CD14-positive monocyte (primary cell): ENCODE results near the gene CHST11. TPM values are rescaled to one million over a fixed set of nuclear protein-coding genes. Genes with fewer than 3 reads are reported as not detected.
A peak's percentile ranks its signal among the peaks of the same experiment; 100 is the strongest.

Experiments used
- DNase-seq, 3 donors: peaks; one replicate each; pipeline ENCODE4 v3.0.0-alpha.2; 2011 to 2022
- H2AFZ ChIP-seq: 2 replicates; pipeline ENCODE4 v1.6.0; 2012; ENCODE audit warnings: mild to moderate bottlenecking, low read depth, low read length, inconsistent platforms; ENCODE audit not compliant: insufficient read depth, poor library complexity, severe bottlenecking
- H3K27ac ChIP-seq, 2 donors: 1 replicate in 1 of 2; 2 replicates in 1 of 2; pipeline ENCODE4 v1.5.1; 2012 to 2013; ENCODE audit warnings: low read length in 2 of 2, control low read depth in 1 of 2, inconsistent platforms in 1 of 2, low read depth in 1 of 2, mild to moderate bottlenecking in 1 of 2
- H3K27me3 ChIP-seq, 2 donors: one replicate each; pipeline versions ENCODE4 v1.6.0 to v1.6.1; 2011 to 2013; ENCODE audit warnings: low read length in 2 of 2; ENCODE audit not compliant: control insufficient read depth in 2 of 2, insufficient read depth in 2 of 2
- H3K36me3 ChIP-seq, 2 donors: replicated peaks in 1 of 2; 1 replicate in 1 of 2; 2 replicates in 1 of 2; pipeline versions ENCODE4 v1.5.1 to v1.6.1; 2012 to 2013; ENCODE audit warnings: low read length in 2 of 2, control low read depth in 1 of 2, inconsistent platforms in 1 of 2, mild to moderate bottlenecking in 1 of 2; ENCODE audit not compliant: insufficient read depth in 2 of 2, control insufficient read depth in 1 of 2
- H3K4me1 ChIP-seq, 2 donors: 1 replicate in 1 of 2; 2 replicates in 1 of 2; pipeline versions ENCODE4 v1.5.1 to v1.6.1; 2012 to 2013; ENCODE audit warnings: low read length in 2 of 2, control low read depth in 1 of 2, inconsistent platforms in 1 of 2, mild to moderate bottlenecking in 1 of 2, moderate library complexity in 1 of 2; ENCODE audit not compliant: insufficient read depth in 2 of 2, control insufficient read depth in 1 of 2
- H3K4me2 ChIP-seq: replicated peaks from 2 replicates; pipeline ENCODE3; 2012; ENCODE audit warnings: low read length, moderate library complexity, mild to moderate bottlenecking; ENCODE audit not compliant: poor library complexity, severe bottlenecking; ENCODE audit errors: extremely low read depth
- H3K4me3 ChIP-seq, 3 experiments: fragments of 200-600 bp in 1 of 3; sonication (generic) in 1 of 3; replicated peaks in 1 of 3; 1 replicate in 2 of 3; 2 replicates in 1 of 3; pipeline ENCODE4 v1.5.1; 2011 to 2013; ENCODE audit warnings: low read length in 3 of 3, mild to moderate bottlenecking in 3 of 3, control low read depth in 2 of 3, low read depth in 2 of 3, inconsistent platforms in 1 of 3, moderate library complexity in 1 of 3
- H3K79me2 ChIP-seq: 2 replicates; pipeline ENCODE4 v1.6.0; 2012; ENCODE audit warnings: mild to moderate bottlenecking, control low read depth, inconsistent platforms, low read length, moderate library complexity; ENCODE audit not compliant: insufficient read depth
- H3K9ac ChIP-seq: 2 replicates; pipeline ENCODE4 v1.6.0; 2017; ENCODE audit warnings: low read length, mild to moderate bottlenecking; ENCODE audit not compliant: insufficient read depth, poor library complexity, severe bottlenecking
- H3K9me3 ChIP-seq, 2 donors: replicated peaks in 1 of 2; 1 replicate in 1 of 2; 2 replicates in 1 of 2; pipeline versions ENCODE4 v1.5.1 to v1.6.1; 2012 to 2013; ENCODE audit warnings: low read length in 2 of 2, control low read depth in 1 of 2; ENCODE audit not compliant: control insufficient read depth in 1 of 2, insufficient read depth in 1 of 2
- H4K20me1 ChIP-seq: 2 replicates; pipeline ENCODE4 v1.6.0; 2012; ENCODE audit warnings: mild to moderate bottlenecking, low read length, control low read depth, moderate library complexity; ENCODE audit not compliant: insufficient read depth
- H3K27ac Mint-ChIP-seq, 7 donors: one replicate each; pipeline ENCODE4 v1.8.0; 2020; ENCODE audit warnings: mild to moderate bottlenecking in 7 of 7, mixed read lengths in 7 of 7, moderate library complexity in 6 of 7, inconsistent platforms in 2 of 7
- H3K27me3 Mint-ChIP-seq, 3 donors: one replicate each; pipeline ENCODE4 v1.8.0; 2021 to 2022; ENCODE audit warnings: low read depth in 3 of 3, mild to moderate bottlenecking in 3 of 3, mixed read lengths in 3 of 3, moderate library complexity in 3 of 3, inconsistent platforms in 1 of 3
- H3K36me3 Mint-ChIP-seq, 2 donors: one replicate each; pipeline ENCODE4 v1.8.0; 2020; ENCODE audit warnings: mixed read lengths in 2 of 2, inconsistent platforms in 1 of 2, mild to moderate bottlenecking in 1 of 2
- H3K4me1 Mint-ChIP-seq: one replicate; pipeline ENCODE4 v1.8.0; 2020; ENCODE audit warnings: mild to moderate bottlenecking, mixed read lengths
- H3K4me3 Mint-ChIP-seq, 2 donors: one replicate each; pipeline ENCODE4 v1.8.0; 2020; ENCODE audit warnings: mild to moderate bottlenecking in 2 of 2, mixed read lengths in 2 of 2, moderate library complexity in 1 of 2
- H3K9me3 Mint-ChIP-seq, 7 donors: one replicate each; pipeline ENCODE4 v1.8.0; 2020 to 2022; ENCODE audit warnings: mixed read lengths in 7 of 7, mild to moderate bottlenecking in 6 of 7, moderate library complexity in 6 of 7, inconsistent platforms in 2 of 7
- WGBS: methylation state at CpG from one replicate; pipeline ENCODE4 v1.1.5; 2013; ENCODE audit warnings: missing lambda C conversion rate; ENCODE audit not compliant: insufficient coverage; 5-methylcytosine and 5-hydroxymethylcytosine counted together
- intact Hi-C, 2 donors: fragments of 100-400 bp; cut with micrococcal nuclease; formaldehyde crosslinking; loops; one replicate each; pipeline versions ENCODE4 v1.15.0 to v1.15.1; 2023
- polyA plus RNA-seq, 3 donors: library from polyadenylated mRNA; depleted of rRNA in 1 of 3; unstranded in 2 of 3; stranded (reverse) in 1 of 3; fragments of 300-500 nt in 2 of 3; fragments of >200 nt in 1 of 3; fragmentation: Illumina TruSeq in 2 of 3; gene quantifications; 1 replicate in 2 of 3; 2 replicates in 1 of 3; pipeline ENCODE4 v1.2.3, GENCODE V29; 2012 to 2021
- TF ChIP-seq, protein P1 (sequence below): fragments of 200-600 bp; IDR thresholded peaks from one replicate; pipeline ENCODE4 v1.8.0; 2022; ENCODE audit warnings: antibody characterized with exemption, mild to moderate bottlenecking

The CHST11 gene
- polyA plus RNA-seq, 3 donors, result 44.4 to 66.6 (median 48.4) TPM

DNA sequence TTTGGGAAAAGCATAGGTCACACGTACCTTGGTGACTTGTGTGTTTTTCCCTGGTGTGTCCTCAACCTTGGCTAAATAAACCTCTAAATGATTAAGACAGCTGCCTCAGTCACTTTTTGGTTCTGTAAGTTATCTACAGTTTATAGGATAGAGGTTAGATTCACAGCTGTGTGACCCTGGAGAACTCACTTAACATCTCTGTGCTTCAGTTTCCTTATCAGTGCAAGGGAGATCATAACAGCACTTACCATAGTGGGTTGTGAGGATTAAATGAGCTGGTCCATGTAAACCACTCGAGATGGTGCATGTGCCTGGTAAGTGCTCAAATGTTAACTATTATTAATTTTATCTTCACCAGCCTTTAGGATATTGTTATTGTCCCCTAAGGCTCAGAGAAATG lies 35.4 kb upstream of the CHST11 start:
- Histone ChIP-seq H3K4me3 (no peak overlapping the region), H3K4me1 (no peaks in the 10 kb centered on the region), H3K4me2 (no peak overlapping the region), H3K36me3 (no peaks in the 10 kb centered on the region), H3K9ac (no peak overlapping the region), H3K79me2 (no peaks in the 10 kb centered on the region), H3K27me3 (peaks cover 0 to 2% of the 10 kb centered on the region in 2 donors), H3K27ac (no peak overlapping the region), H4K20me1 (no peaks in the 10 kb centered on the region), H3K9me3 (no peaks in the 10 kb centered on the region), H2AFZ (no peak overlapping the region)
- TF ChIP-seq, protein P1, sequence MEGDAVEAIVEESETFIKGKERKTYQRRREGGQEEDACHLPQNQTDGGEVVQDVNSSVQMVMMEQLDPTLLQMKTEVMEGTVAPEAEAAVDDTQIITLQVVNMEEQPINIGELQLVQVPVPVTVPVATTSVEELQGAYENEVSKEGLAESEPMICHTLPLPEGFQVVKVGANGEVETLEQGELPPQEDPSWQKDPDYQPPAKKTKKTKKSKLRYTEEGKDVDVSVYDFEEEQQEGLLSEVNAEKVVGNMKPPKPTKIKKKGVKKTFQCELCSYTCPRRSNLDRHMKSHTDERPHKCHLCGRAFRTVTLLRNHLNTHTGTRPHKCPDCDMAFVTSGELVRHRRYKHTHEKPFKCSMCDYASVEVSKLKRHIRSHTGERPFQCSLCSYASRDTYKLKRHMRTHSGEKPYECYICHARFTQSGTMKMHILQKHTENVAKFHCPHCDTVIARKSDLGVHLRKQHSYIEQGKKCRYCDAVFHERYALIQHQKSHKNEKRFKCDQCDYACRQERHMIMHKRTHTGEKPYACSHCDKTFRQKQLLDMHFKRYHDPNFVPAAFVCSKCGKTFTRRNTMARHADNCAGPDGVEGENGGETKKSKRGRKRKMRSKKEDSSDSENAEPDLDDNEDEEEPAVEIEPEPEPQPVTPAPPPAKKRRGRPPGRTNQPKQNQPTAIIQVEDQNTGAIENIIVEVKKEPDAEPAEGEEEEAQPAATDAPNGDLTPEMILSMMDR, result no peak
- H3K36me3 Mint-ChIP-seq, result no peaks in the 10 kb centered on the region
- H3K27me3 Mint-ChIP-seq, result peaks cover 0 to 3% (median 0%) of the 10 kb centered on the region in 3 donors
- no peak for DNase-seq
- intact Hi-C loops, result no loop called here
- no peak overlapping the region for H3K27ac Mint-ChIP-seq
- no peaks in the 10 kb centered on the region for H3K9me3 Mint-ChIP-seq
- H3K4me3 Mint-ChIP-seq, result no peak overlapping the region
- no CpG with 5 or more reads among the region's 2 CpGs for WGBS
- peaks cover 1% of the 10 kb centered on the region for H3K4me1 Mint-ChIP-seq

DNA sequence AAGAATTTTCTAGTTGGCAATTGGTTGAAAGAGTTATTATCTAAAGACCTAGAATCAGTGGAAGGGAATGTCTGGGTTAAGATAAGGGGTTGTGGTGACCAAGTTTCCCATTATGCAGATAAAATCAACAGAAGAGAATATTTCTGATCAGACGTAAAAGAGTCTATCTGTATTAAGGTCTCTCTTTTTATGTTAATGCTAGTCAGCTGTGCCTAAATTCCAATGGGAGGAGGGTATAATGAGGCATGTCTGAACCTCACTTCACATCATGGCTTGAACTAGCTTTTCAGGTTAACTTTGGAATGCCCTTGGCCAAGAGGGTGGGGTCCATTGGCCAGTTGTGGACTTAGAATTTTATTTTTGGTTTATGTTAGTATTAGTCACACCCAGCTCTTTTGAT lies 34.3 kb upstream of the CHST11 start:
- Histone ChIP-seq H3K36me3 (no peaks in the 10 kb centered on the region), H3K79me2 (no peaks in the 10 kb centered on the region), H3K27me3 (peaks cover 0 to 2% of the 10 kb centered on the region in 2 donors), H3K9me3 (no peaks in the 10 kb centered on the region), H3K9ac (no peak overlapping the region), H2AFZ (no peak overlapping the region), H3K4me3 (no peak overlapping the region), H3K27ac (no peak overlapping the region), H3K4me1 (no peaks in the 10 kb centered on the region), H4K20me1 (no peaks in the 10 kb centered on the region), H3K4me2 (no peak overlapping the region)
- H3K9me3 Mint-ChIP-seq, result no peaks in the 10 kb centered on the region
- peaks cover 1% of the 10 kb centered on the region for H3K4me1 Mint-ChIP-seq
- no peak for DNase-seq
- no CpG with 5 or more reads among the region's 1 CpG for WGBS
- no peak overlapping the region for H3K4me3 Mint-ChIP-seq
- peak overlapping the region in 1 of 7 donors; percentile 1 for H3K27ac Mint-ChIP-seq
- peaks cover 0 to 3% (median 1%) of the 10 kb centered on the region in 3 donors for H3K27me3 Mint-ChIP-seq
- TF ChIP-seq, protein P1, result no peak
- H3K36me3 Mint-ChIP-seq, result no peaks in the 10 kb centered on the region
- intact Hi-C loops, result no loop called here
